ENCODE data around the gene DGKQ. TPM values are rescaled to one million over a fixed set of nuclear protein-coding genes. Genes with fewer than 3 reads are reported as not detected.

The DGKQ gene
- total and polyA plus RNA-seq, 2 of the 13 experiments (the other 11 are each of a cell fraction or from before 2014, with no cell fraction given) = 4.5 to 7.2 TPM

DNA sequence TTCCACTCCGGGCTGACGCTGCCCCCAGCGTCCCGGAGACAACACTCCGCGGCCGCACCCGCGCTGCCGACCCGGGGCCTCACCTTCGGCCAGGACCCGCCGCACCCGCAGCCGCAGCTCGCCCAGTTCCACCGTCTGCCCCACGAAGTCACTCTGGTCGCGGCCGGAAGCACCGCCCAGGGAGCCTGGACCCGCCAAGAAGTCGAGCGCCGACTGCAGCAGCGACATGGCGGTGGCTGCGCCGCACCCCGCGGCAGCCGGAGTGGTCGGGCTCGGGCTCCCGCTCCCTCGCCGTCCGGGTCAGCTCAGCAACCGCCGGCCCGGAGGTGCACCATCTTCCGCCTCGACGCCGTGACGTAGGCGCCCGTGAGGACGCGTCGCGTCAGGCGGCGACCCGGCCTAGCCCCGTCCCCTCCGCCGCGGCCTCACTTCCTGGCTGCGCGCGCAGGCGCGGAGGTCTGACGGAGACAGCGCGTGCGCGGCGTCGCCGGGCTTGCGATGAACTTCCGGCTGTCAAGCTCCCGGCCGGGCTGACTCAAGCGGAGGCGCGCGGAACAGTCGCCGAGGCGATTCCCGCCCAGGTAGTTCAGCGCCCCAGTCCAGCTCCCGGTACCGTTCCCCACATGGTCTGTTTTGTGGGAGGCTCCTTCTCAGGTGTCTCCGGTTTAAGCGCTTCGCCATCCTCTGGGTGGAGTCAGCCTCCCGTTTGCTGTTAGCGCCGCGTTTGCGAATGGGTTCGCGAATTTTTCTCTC is 41.2 kb downstream of the DGKQ start, which contains the start of the genes GAK and TMEM175 (continued):
- TF ChIP-seq BCLAF1 (IDR thresholded peaks at IDR 0.05) = no peak
- TF ChIP-seq ZNF557 (CRISPR knock-in tag; IDR thresholded peaks at IDR 0.05) = no peak
- TF ChIP-seq LCORL (IDR thresholded peaks at IDR 0.05) = no peak
- 0 out of 2 replicates have a peak, but pooled peaks have one; percentile 40 for TF ChIP-seq LCORL (CRISPR knock-in tag; IDR thresholded peaks at IDR 0.05)
- TF ChIP-seq THAP11 (CRISPR knock-in tag; IDR thresholded peaks at IDR 0.05) = peak; percentile 94
- TF ChIP-seq HMGXB4 (CRISPR knock-in tag; IDR thresholded peaks at IDR 0.05; ENCODE audit: borderline replicate concordance in 1 of 2, low read depth in 1 of 2) = peak; percentile 48 to 84; a peak in 2 of 4 replicates
- TF ChIP-seq PCBP2 (optimal IDR thresholded peaks at IDR 0.05; ENCODE audit: low read depth, low read length, poor library complexity, severe bottlenecking) = no peak
- peak; percentile 62; the same call in 1 of the 2 replicates for TF ChIP-seq THAP9 (CRISPR knock-in tag; IDR thresholded peaks at IDR 0.05; ENCODE audit: borderline replicate concordance)
- peak; percentile 61 for TF ChIP-seq MED1 (CRISPR knock-in tag; IDR thresholded peaks at IDR 0.05)
- peak; percentile 40 for TF ChIP-seq NFYB (CRISPR knock-in tag; IDR thresholded peaks at IDR 0.05)
- no peak for TF ChIP-seq ZNF510 (CRISPR knock-in tag; IDR thresholded peaks at IDR 0.05; ENCODE audit: low read depth)
- TF ChIP-seq ZNF10 (CRISPR knock-in tag; IDR thresholded peaks at IDR 0.05; ENCODE audit: borderline replicate concordance, low read depth) = no peak
- TF ChIP-seq AHR (CRISPR knock-in tag; IDR thresholded peaks at IDR 0.05) = no peak
- TF ChIP-seq ZNF207 (IDR thresholded peaks at IDR 0.05; ENCODE audit: borderline replicate concordance) = no peak
- no peak for TF ChIP-seq ZNF235 (CRISPR knock-in tag; IDR thresholded peaks at IDR 0.05; ENCODE audit: borderline replicate concordance)
- TF ChIP-seq, protein P1, sequence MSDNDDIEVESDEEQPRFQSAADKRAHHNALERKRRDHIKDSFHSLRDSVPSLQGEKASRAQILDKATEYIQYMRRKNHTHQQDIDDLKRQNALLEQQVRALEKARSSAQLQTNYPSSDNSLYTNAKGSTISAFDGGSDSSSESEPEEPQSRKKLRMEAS (IDR thresholded peaks at IDR 0.05) = peak; percentile 63
- peak; percentile 62; the same call in 1 of the 2 replicates for TF ChIP-seq KDM3A (CRISPR knock-in tag; IDR thresholded peaks at IDR 0.05; ENCODE audit: low read depth)
- TF ChIP-seq NFYC (CRISPR knock-in tag; IDR thresholded peaks at IDR 0.05) = 0 out of 2 replicates have a peak, but pooled peaks have one; percentile 11
- TF ChIP-seq ZNF724P (CRISPR knock-in tag; IDR thresholded peaks at IDR 0.05; ENCODE audit: borderline replicate concordance) = no peak; the same call in 1 of the 2 replicates
- no peak for TF ChIP-seq ZNF543 (CRISPR knock-in tag; IDR thresholded peaks at IDR 0.05)
- no peak for TF ChIP-seq MAFG (CRISPR knock-in tag; IDR thresholded peaks at IDR 0.05)
- no peak for TF ChIP-seq ZFP36L2 (CRISPR knock-in tag; IDR thresholded peaks at IDR 0.05)
